Activated CD4-positive, alpha-beta T cell treated with anti-CD3 and anti-CD28 coated beads for 4 hours (primary cell): ENCODE measurements around the gene PPP1CA.
A peak's percentile ranks its signal among the peaks of the same experiment; 100 is the strongest.

ENCODE experiments used
- DNase-seq, 2 donors: peaks; one replicate each; pipeline ENCODE4 v3.0.0-alpha.2; 2020

The PPP1CA gene

GRCh38 chr11:67381244-67381972 is 20.2 kb downstream of the PPP1CA start:
- DNase-seq: no peak

GRCh38 chr11:67379061-67380058 is 22.3 kb downstream of the PPP1CA start:
- DNase-seq: no peak

GRCh38 chr11:67378544-67378943 is 23.1 kb downstream of the PPP1CA start:
- no peak for DNase-seq

- DNase-seq: no peak
Measured at GRCh38 chr11:67376873-67377808, 24.5 kb downstream of the PPP1CA start.

- DNase-seq: no peak
Measured at GRCh38 chr11:67376063-67376820, 25.4 kb downstream of the PPP1CA start.

- no peak for DNase-seq
Measured at GRCh38 chr11:67375320-67376055, 26.2 kb downstream of the PPP1CA start.

- no peak for DNase-seq
Measured at GRCh38 chr11:67374571-67375281, 26.9 kb downstream of the PPP1CA start.

- DNase-seq: peak; percentile 72 to 75
Measured at GRCh38 chr11:67373648-67374570, 27.7 kb downstream of the PPP1CA start.

- no peak for DNase-seq
Measured at GRCh38 chr11:67372993-67373647, 28.5 kb downstream of the PPP1CA start, which contains the start of gene CLCF1. Gene CLCF1 (minus strand): TSS chr11:67373598. CDS start chr11:67373539, 59 bp downstream.

GRCh38 chr11:67372321-67372992 is 29.2 kb downstream of the PPP1CA start:
- DNase-seq: no peak

- no peak for DNase-seq
Measured at GRCh38 chr11:67371911-67372320, 29.7 kb downstream of the PPP1CA start.

GRCh38 chr11:67371189-67371910 is 30.3 kb downstream of the PPP1CA start:
- DNase-seq: no peak

- no peak for DNase-seq
Measured at GRCh38 chr11:67370351-67371076, 31.1 kb downstream of the PPP1CA start.

GRCh38 chr11:67369801-67370284 is 31.8 kb downstream of the PPP1CA start:
- no peak for DNase-seq

- DNase-seq: no peak
Measured at GRCh38 chr11:67369275-67369674, 32.4 kb downstream of the PPP1CA start.

- no peak for DNase-seq
Measured at GRCh38 chr11:67368621-67369020, 33.0 kb downstream of the PPP1CA start.
